Gastrocnemius medialis (tissue), 4 donors: ENCODE data around the gene HLCS. TPM values are rescaled to one million over a fixed set of nuclear protein-coding genes. Genes with fewer than 3 reads are reported as not detected.
A peak's percentile ranks its signal among the peaks of the same experiment; 100 is the strongest.

Source experiments
- ATAC-seq, 2 donors: fragments of 150-250 bp; one replicate each; pipeline ENCODE4 v1.9.1; 2016
- DNase-seq, 2 donors: peaks; one replicate each; pipeline ENCODE4 v3.0.0-alpha.2; 2019
- H3K27ac ChIP-seq, 4 donors: fragments of 200-600 bp; sonication (generic); 1 replicate in 1 of 4; 2 replicates in 3 of 4; pipeline ENCODE4 v1.5.1; 2016 to 2018; ENCODE audit warnings: mild to moderate bottlenecking in 2 of 4, moderate library complexity in 1 of 4
- H3K27me3 ChIP-seq, 3 donors: fragments of 200-600 bp; sonication (generic) in 2 of 3; 1 replicate in 1 of 3; 2 replicates in 2 of 3; pipeline versions ENCODE4 v1.5.1 to v1.6.0; 2016 to 2019; ENCODE audit warnings: mild to moderate bottlenecking in 1 of 3, moderate library complexity in 1 of 3
- H3K36me3 ChIP-seq, 2 donors: fragments of 200-600 bp; sonication (generic) in 1 of 2; one replicate each; pipeline ENCODE4 v1.5.1; 2017 to 2018
- H3K4me1 ChIP-seq, 2 donors: fragments of 200-600 bp; sonication (generic) in 1 of 2; one replicate each; pipeline ENCODE4 v1.5.1; 2016 to 2017; ENCODE audit warnings: mild to moderate bottlenecking in 2 of 2
- H3K4me3 ChIP-seq, 4 donors: fragments of 200-600 bp; sonication (generic) in 3 of 4; 1 replicate in 1 of 4; 2 replicates in 3 of 4; pipeline ENCODE4 v1.5.1; 2016 to 2019; ENCODE audit warnings: mild to moderate bottlenecking in 2 of 4
- H3K9me3 ChIP-seq, 3 donors: fragments of 200-600 bp; sonication (generic) in 2 of 3; 1 replicate in 1 of 3; 2 replicates in 2 of 3; pipeline ENCODE4 v1.5.1; 2016 to 2019
- POLR2A ChIP-seq, 2 donors: fragments of 450-650 bp; IDR thresholded peaks; one replicate each; pipeline ENCODE4 v1.6.1; 2017; ENCODE audit warnings: antibody characterized with exemption in 2 of 2, mild to moderate bottlenecking in 2 of 2, moderate library complexity in 2 of 2
- in situ Hi-C, 4 donors: fragments of 200-750 bp; cut with MboI; loops; one replicate each; pipeline versions ENCODE4 v1.15.0 to v1.8.0; 2017; ENCODE audit warnings: low sequenced_read_pairs in 4 of 4
- intact Hi-C: fragments of 100-400 bp; cut with DNase I; formaldehyde crosslinking; loops from one replicate; pipeline ENCODE4 v1.15.1; 2023; ENCODE audit warnings: low total_unique reads
- total RNA-seq, 4 donors: library from RNA; depleted of rRNA; stranded (reverse); fragments of >200 nt; gene quantifications; one replicate each; pipeline versions ENCODE4 v1.1.0 to v1.2.3, GENCODE V29; 2016
- TF ChIP-seq, protein P1 (sequence below), 5 experiments: fragments of 450-650 bp in 3 of 5; fragments of 200-600 bp in 2 of 5; sonication (generic) in 2 of 5; IDR thresholded peaks in 4 of 5; conservative IDR thresholded peaks in 1 of 5; 1 replicate in 4 of 5; 2 replicates in 1 of 5; pipeline ENCODE4 v1.5.1; 2016 to 2019; ENCODE audit warnings: antibody characterized with exemption in 5 of 5, mild to moderate bottlenecking in 3 of 5, moderate library complexity in 3 of 5

Gene HLCS
- total RNA-seq, 4 donors from 2014 or later = 10.6 to 18.4 (median 15.4) TPM

DNA sequence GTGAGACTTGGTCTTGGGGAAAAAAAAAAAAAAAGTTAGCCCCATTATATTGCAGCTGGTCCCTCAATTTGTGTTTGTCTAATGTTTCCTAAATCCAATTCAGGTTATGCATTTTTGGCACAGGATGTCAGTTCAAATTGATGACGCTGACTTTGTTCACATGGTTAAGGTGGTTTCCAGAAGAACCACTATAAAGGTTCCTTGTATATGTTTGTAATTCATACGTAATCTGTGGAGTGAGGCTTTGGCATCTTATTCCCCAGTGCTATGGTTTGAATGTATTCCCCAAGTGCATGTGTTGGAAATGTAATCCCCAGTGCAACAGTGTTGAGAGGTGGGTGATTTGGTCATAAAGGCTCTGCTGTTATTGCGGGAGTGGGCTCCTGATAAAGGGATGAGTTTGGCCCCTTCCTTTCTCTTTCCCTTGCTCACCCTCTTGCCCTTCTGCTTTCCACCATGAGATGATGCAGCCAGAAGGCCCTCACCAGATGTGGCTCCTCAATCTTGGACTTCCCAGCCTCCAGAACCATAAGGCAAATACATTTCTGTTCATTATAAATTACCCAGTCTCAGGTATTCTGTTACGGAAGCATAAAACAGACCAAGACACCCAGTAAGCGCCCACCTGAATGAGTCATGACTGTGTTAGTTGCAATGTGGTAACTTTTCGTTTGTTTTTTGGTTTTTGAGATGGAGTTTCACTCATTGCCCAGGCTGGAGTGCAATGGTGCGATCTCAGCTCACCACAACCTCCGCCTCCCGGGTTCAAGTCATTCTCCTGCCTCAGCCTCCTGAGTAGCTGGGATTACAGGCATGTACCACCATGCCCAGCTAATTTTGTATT is 19.5 kb upstream of the HLCS start:
- ATAC-seq (no peak), DNase-seq (no peak)
- TF ChIP-seq POLR2A (IDR thresholded peaks at IDR 0.05) = no peak
- TF ChIP-seq, protein P1, sequence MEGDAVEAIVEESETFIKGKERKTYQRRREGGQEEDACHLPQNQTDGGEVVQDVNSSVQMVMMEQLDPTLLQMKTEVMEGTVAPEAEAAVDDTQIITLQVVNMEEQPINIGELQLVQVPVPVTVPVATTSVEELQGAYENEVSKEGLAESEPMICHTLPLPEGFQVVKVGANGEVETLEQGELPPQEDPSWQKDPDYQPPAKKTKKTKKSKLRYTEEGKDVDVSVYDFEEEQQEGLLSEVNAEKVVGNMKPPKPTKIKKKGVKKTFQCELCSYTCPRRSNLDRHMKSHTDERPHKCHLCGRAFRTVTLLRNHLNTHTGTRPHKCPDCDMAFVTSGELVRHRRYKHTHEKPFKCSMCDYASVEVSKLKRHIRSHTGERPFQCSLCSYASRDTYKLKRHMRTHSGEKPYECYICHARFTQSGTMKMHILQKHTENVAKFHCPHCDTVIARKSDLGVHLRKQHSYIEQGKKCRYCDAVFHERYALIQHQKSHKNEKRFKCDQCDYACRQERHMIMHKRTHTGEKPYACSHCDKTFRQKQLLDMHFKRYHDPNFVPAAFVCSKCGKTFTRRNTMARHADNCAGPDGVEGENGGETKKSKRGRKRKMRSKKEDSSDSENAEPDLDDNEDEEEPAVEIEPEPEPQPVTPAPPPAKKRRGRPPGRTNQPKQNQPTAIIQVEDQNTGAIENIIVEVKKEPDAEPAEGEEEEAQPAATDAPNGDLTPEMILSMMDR (IDR thresholded peaks at IDR 0.05 in 4 of 5, conservative IDR thresholded peaks at IDR 0.05 in 1 of 5) = no peak
- Histone ChIP-seq H3K4me1 (peaks cover 0 to 5% of the 10 kb centered on the region in 2 donors), H3K36me3 (no peaks in the 10 kb centered on the region), H3K9me3 (no peaks in the 10 kb centered on the region), H3K27ac (no peak overlapping the region), H3K27me3 (no peaks in the 10 kb centered on the region), H3K4me3 (no peak overlapping the region)
- intact Hi-C loops = no loop called here
- in situ Hi-C loops = no loop called here

DNA sequence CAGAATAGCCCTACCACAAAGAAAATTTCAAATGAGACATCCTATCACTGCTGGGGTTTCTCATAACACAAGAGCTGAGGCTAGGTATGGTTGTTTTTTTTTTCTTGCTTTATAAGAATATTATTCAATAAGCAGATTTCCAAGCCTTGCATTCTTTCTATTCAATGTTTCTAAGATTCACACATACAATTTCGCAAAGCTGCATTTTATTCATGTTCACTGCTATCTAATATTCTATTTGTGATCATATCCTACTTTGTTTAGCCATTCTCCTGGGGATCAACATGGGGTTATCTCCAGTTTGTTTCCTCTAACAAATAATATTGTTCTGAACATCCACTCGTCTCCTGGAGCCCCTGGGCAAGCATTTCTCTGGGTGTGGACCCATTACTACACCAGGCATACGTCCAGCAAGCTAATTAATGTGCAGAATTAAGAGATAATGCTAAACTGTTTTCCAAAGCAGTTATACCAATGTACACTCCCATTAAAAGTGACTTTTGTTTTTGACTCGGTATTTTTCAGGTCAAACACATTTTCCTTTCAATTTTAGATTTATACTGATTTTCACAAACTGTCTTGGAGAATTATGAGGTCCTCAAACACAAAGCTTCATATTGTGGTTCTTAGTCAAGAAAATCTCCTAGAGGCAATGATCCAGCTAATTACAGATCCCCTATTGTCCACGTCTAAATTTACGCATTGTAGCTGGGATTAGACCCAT is 15.7 kb upstream of the HLCS start:
- TF ChIP-seq POLR2A (IDR thresholded peaks at IDR 0.05) = no peak
- TF ChIP-seq, protein P1 (IDR thresholded peaks at IDR 0.05 in 4 of 5, conservative IDR thresholded peaks at IDR 0.05 in 1 of 5) = no peak
- intact Hi-C loops = loop anchor here (5.0 kb wide), 1 partner anchor 550 kb away; no protein-coding TSS in a partner anchor

DNA sequence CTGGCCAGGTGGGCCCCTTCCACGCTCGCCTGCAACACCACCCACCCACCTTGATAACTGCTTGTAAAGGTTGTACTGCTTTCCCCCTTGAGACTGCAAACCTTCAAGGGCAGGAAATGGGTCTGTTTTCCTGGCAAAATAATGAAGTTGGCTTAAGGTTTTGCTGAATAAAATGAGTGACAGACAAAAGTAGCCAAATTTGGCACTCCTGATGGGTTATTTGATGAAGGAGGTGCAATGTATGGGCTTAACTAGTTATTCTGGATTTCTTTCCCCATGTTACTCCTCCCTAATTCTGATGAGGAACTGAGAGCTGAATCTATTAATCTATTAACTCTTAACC is 14.6 kb upstream of the HLCS start:
- Histone ChIP-seq H3K27ac (peak overlapping the region; percentile 66 to 81 (median 76)), H3K9me3 (no peaks in the 10 kb centered on the region), H3K4me3 (peak overlapping the region; percentile 56 to 71 (median 64)), H3K27me3 (no peaks in the 10 kb centered on the region), H3K36me3 (no peaks in the 10 kb centered on the region), H3K4me1 (peaks cover 9 to 16% of the 10 kb centered on the region in 2 donors)
- no peak for TF ChIP-seq POLR2A (IDR thresholded peaks at IDR 0.05)
- TF ChIP-seq, protein P1 (IDR thresholded peaks at IDR 0.05 in 4 of 5, conservative IDR thresholded peaks at IDR 0.05 in 1 of 5) = no peak
- intact Hi-C loops (loop anchor here (5.0 kb wide), 1 partner anchor 549 kb away; no protein-coding TSS in a partner anchor), in situ Hi-C loops (no loop called here)
- DNase-seq (no peak), ATAC-seq (peak in 1 of 2 donors; percentile 22)

More for the DNA sequence above, 15.7 kb upstream of the HLCS start:
- DNase-seq (no peak), ATAC-seq (no peak)
- H3K4me1 ChIP-seq = peaks cover 8 to 13% of the 10 kb centered on the region in 2 donors
- no peaks in the 10 kb centered on the region for H3K9me3 ChIP-seq
- no peak overlapping the region for H3K4me3 ChIP-seq
- no peaks in the 10 kb centered on the region for H3K36me3 ChIP-seq
- in situ Hi-C loops = no loop called here
- no peaks in the 10 kb centered on the region for H3K27me3 ChIP-seq
- no peak overlapping the region for H3K27ac ChIP-seq

DNA sequence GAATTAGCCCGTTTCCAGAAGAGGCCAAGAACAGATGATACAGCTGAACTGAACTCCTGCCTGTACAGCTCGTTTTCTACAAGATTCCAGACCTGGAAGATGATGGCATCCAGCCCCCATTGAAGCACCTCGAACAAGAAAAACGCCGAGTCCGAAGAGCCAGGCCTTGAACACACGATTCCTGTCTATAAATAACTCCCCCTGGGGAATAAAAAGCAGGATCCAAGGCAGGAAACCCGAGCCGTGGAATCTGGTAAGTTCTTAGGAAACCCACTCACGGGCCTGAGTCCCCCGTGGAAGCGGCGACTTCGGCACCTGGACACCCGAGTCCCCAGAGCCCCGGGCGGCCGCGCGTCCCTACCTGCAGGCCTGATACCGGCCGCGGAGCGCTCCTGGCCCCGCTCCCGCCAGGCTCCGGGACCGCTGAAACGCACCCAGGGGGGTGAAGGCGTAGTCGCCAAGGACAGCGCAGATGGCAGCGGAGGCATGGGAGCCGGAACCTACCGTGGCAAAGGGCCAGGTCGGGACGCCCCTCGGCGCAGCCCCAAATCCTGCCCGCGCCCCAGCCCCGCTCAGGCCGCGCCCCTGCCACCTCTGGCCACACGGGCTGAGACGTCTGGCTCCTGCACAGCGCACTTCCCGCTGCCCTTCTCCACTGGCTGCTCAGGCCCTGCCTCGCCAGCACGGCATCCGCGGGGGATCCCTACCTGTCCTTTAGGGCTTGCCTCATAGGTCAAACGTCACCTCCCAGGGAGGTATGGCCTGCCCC is 14.0 kb upstream of the HLCS start:
- TF ChIP-seq, protein P1 (IDR thresholded peaks at IDR 0.05 in 4 of 5, conservative IDR thresholded peaks at IDR 0.05 in 1 of 5) = peak in 2 of 5 experiments; percentile 29 to 38
- TF ChIP-seq POLR2A (IDR thresholded peaks at IDR 0.05) = no peak
- intact Hi-C loops = loop anchor here (5.0 kb wide), 1 partner anchor 548 kb away; no protein-coding TSS in a partner anchor
- Histone ChIP-seq H3K27ac (peak overlapping the region; percentile 66 to 81 (median 76)), H3K9me3 (no peaks in the 10 kb centered on the region), H3K4me1 (peaks cover 13 to 16% of the 10 kb centered on the region in 2 donors), H3K36me3 (no peaks in the 10 kb centered on the region), H3K27me3 (no peaks in the 10 kb centered on the region), H3K4me3 (peak overlapping the region; percentile 56 to 71 (median 64))
- ATAC-seq = peak; percentile 81 to 85
- DNase-seq = peak in 1 of 2 donors; percentile 39
- in situ Hi-C loops = no loop called here
